HepG2 (cell line): Measurements from ENCODE around the gene MSL2. TPM values are rescaled to one million over a fixed set of nuclear protein-coding genes. Genes with fewer than 3 reads are reported as not detected.
A peak's percentile ranks its signal among the peaks of the same experiment; 100 is the strongest.

ENCODE experiments used
- HNRNPH1 ChIP-seq: fragments of 200-400 bp; formaldehyde crosslinking; optimal IDR thresholded peaks from 2 replicates; pipeline ENCODE3; 2017; ENCODE audit warnings: mild to moderate bottlenecking, low read depth, low read length
- KDM2A ChIP-seq: sonication (generic); formaldehyde crosslinking; IDR thresholded peaks from 2 replicates; pipeline ENCODE4 v1.4.0; 2020; ENCODE audit warnings: low read depth, missing genetic modification reagents, borderline replicate concordance
- KDM5A ChIP-seq: fragments of 200-600 bp; sonication (generic); IDR thresholded peaks from 2 replicates; pipeline ENCODE4 v1.7.0; 2018; ENCODE audit warnings: antibody characterized with exemption, mild to moderate bottlenecking, low read length, borderline replicate concordance
- MIER3 ChIP-seq: IDR thresholded peaks from 2 replicates; pipeline ENCODE4 v1.6.1; 2016; ENCODE audit warnings: missing compliant biosample characterization, borderline replicate concordance
- PAX8 ChIP-seq: sonication (generic); formaldehyde crosslinking; IDR thresholded peaks from 2 replicates; pipeline ENCODE4 v1.8.0; 2022; ENCODE audit warnings: mild to moderate bottlenecking, missing genetic modification reagents, borderline replicate concordance
- RNF2 ChIP-seq: fragments of 450-650 bp; conservative IDR thresholded peaks from 2 replicates; pipeline ENCODE4 v1.6.1; 2016; ENCODE audit warnings: low read depth
- SNRNP70 ChIP-seq: fragments of 200-400 bp; formaldehyde crosslinking; IDR thresholded peaks from 2 replicates; pipeline ENCODE4 v1.6.1; 2017; ENCODE audit warnings: mild to moderate bottlenecking, low read depth, low read length, moderate library complexity
- ZBTB43 ChIP-seq: sonication (generic); formaldehyde crosslinking; conservative IDR thresholded peaks from 2 replicates; pipeline ENCODE4 v1.4.0; 2020; ENCODE audit warnings: missing genetic modification reagents
- ZNF329 ChIP-seq: sonication (generic); formaldehyde crosslinking; IDR thresholded peaks from 2 replicates; pipeline ENCODE4 v1.9.0; 2021; ENCODE audit warnings: low read depth, mild to moderate bottlenecking, missing genetic modification reagents
- ZNF382 ChIP-seq: sonication (generic); formaldehyde crosslinking; IDR thresholded peaks from 2 replicates; pipeline ENCODE4 v1.5.0; 2020; ENCODE audit warnings: missing genetic modification reagents, mild to moderate bottlenecking, borderline replicate concordance
- ZNF543 ChIP-seq: sonication (generic); formaldehyde crosslinking; IDR thresholded peaks from 2 replicates; pipeline ENCODE4 v1.4.0; 2020; ENCODE audit warnings: mild to moderate bottlenecking, missing genetic modification reagents
- ZNF574 ChIP-seq: sonication (generic); formaldehyde crosslinking; IDR thresholded peaks from 2 replicates; pipeline ENCODE4 v1.4.0; 2020; ENCODE audit warnings: missing genetic modification reagents
- ZNF75D ChIP-seq: sonication (generic); formaldehyde crosslinking; IDR thresholded peaks from 2 replicates; pipeline ENCODE4 v1.8.1; 2023; ENCODE audit warnings: missing genetic modification reagents, mild to moderate bottlenecking, borderline replicate concordance
- polyA plus RNA-seq, 8 experiments: library from polyadenylated mRNA; depleted of rRNA in 3 of 8; stranded (reverse) in 7 of 8; unstranded in 1 of 8; fragments of >200 nt; fragmentation: Illumina TruSeq in 4 of 8; extraction: Trizol in 4 of 8; gene quantifications; 2 replicates each; pipeline versions ENCODE4 v1.2.1 to v1.2.3, GENCODE V29; 2011 to 2016; ENCODE audit warnings: low read depth in 4 of 8, missing spikeins in 1 of 8, mixed read lengths in 1 of 8; ENCODE audit not compliant: insufficient read depth in 1 of 8
- total RNA-seq, 5 experiments: library from RNA; depleted of rRNA; stranded (reverse); fragments of >200 nt; fragmentation: Illumina TruSeq; extraction: Trizol; gene quantifications; 2 replicates each; pipeline ENCODE4 v1.2.3, GENCODE V29; 2016; ENCODE audit warnings: low read depth in 1 of 5
- TF ChIP-seq, protein P1 (sequence below): sonication (generic); formaldehyde crosslinking; IDR thresholded peaks from 2 replicates; pipeline ENCODE4 v1.4.0; 2020; ENCODE audit warnings: mild to moderate bottlenecking, missing genetic modification reagents
- TF ChIP-seq, protein P2 (sequence below): IDR thresholded peaks from 2 replicates; pipeline ENCODE4 v1.4.0; 2020; ENCODE audit warnings: mild to moderate bottlenecking, missing genetic modification reagents
- TF ChIP-seq, protein P3 (sequence below): IDR thresholded peaks from 2 replicates; pipeline ENCODE4 v1.6.1; 2016; ENCODE audit warnings: missing compliant biosample characterization, missing genetic modification reagents, borderline replicate concordance

MSL2 gene
- total and polyA plus RNA-seq, 2 of the 13 experiments (the other 11 are each of a cell fraction or from before 2014, with no cell fraction given), result 6.9 to 11.7 TPM

GRCh38 chr3:136195258-136196063 lies 674 bp downstream of the MSL2 start (continued):
- TF ChIP-seq ZBTB43 (CRISPR knock-in tag), result no peak
- TF ChIP-seq PAX8 (CRISPR knock-in tag), result no peak
- peak; percentile 52 for TF ChIP-seq KDM2A (CRISPR knock-in tag)
- no peak for TF ChIP-seq HNRNPH1
- no peak for TF ChIP-seq ZNF574 (CRISPR knock-in tag)
- 0 out of 2 replicates have a peak, but pooled peaks have one; percentile 15 for TF ChIP-seq ZNF543 (CRISPR knock-in tag)
- TF ChIP-seq ZNF75D (CRISPR knock-in tag), result no peak
- TF ChIP-seq, protein P1, sequence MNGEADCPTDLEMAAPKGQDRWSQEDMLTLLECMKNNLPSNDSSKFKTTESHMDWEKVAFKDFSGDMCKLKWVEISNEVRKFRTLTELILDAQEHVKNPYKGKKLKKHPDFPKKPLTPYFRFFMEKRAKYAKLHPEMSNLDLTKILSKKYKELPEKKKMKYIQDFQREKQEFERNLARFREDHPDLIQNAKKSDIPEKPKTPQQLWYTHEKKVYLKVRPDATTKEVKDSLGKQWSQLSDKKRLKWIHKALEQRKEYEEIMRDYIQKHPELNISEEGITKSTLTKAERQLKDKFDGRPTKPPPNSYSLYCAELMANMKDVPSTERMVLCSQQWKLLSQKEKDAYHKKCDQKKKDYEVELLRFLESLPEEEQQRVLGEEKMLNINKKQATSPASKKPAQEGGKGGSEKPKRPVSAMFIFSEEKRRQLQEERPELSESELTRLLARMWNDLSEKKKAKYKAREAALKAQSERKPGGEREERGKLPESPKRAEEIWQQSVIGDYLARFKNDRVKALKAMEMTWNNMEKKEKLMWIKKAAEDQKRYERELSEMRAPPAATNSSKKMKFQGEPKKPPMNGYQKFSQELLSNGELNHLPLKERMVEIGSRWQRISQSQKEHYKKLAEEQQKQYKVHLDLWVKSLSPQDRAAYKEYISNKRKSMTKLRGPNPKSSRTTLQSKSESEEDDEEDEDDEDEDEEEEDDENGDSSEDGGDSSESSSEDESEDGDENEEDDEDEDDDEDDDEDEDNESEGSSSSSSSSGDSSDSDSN, result peak; percentile 94
- no peak for TF ChIP-seq MIER3 (CRISPR knock-in tag)
- TF ChIP-seq, protein P2, sequence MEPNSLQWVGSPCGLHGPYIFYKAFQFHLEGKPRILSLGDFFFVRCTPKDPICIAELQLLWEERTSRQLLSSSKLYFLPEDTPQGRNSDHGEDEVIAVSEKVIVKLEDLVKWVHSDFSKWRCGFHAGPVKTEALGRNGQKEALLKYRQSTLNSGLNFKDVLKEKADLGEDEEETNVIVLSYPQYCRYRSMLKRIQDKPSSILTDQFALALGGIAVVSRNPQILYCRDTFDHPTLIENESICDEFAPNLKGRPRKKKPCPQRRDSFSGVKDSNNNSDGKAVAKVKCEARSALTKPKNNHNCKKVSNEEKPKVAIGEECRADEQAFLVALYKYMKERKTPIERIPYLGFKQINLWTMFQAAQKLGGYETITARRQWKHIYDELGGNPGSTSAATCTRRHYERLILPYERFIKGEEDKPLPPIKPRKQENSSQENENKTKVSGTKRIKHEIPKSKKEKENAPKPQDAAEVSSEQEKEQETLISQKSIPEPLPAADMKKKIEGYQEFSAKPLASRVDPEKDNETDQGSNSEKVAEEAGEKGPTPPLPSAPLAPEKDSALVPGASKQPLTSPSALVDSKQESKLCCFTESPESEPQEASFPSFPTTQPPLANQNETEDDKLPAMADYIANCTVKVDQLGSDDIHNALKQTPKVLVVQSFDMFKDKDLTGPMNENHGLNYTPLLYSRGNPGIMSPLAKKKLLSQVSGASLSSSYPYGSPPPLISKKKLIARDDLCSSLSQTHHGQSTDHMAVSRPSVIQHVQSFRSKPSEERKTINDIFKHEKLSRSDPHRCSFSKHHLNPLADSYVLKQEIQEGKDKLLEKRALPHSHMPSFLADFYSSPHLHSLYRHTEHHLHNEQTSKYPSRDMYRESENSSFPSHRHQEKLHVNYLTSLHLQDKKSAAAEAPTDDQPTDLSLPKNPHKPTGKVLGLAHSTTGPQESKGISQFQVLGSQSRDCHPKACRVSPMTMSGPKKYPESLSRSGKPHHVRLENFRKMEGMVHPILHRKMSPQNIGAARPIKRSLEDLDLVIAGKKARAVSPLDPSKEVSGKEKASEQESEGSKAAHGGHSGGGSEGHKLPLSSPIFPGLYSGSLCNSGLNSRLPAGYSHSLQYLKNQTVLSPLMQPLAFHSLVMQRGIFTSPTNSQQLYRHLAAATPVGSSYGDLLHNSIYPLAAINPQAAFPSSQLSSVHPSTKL, result peak; percentile 21
- TF ChIP-seq, protein P3, sequence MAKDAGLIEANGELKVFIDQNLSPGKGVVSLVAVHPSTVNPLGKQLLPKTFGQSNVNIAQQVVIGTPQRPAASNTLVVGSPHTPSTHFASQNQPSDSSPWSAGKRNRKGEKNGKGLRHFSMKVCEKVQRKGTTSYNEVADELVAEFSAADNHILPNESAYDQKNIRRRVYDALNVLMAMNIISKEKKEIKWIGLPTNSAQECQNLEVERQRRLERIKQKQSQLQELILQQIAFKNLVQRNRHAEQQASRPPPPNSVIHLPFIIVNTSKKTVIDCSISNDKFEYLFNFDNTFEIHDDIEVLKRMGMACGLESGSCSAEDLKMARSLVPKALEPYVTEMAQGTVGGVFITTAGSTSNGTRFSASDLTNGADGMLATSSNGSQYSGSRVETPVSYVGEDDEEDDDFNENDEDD (CRISPR knock-in tag), result peak; percentile 14; the same call in 1 of the 2 replicates
- no peak for TF ChIP-seq SNRNP70
- peak; percentile 34; the same call in 1 of the 2 replicates for TF ChIP-seq ZNF329
- TF ChIP-seq RNF2, result peak; percentile 11; the same call in 1 of the 2 replicates
- TF ChIP-seq KDM5A, result 0 out of 2 replicates have a peak, but pooled peaks have one; percentile 40
- TF ChIP-seq ZNF382, result no peak
